Liver (tissue), 9 donors: ENCODE data around the gene PIAS1. TPM values are rescaled to one million over a fixed set of nuclear protein-coding genes. Genes with fewer than 3 reads are reported as not detected.
A peak's percentile ranks its signal among the peaks of the same experiment; 100 is the strongest.

Source experiments
- DNase-seq: peaks from one replicate; pipeline ENCODE4 v3.0.0-alpha.2; 2017; ENCODE audit warnings: low spot score
- H3K27ac ChIP-seq, 2 donors: one replicate each; pipeline ENCODE4 v1.7.0; 2013; ENCODE audit warnings: inconsistent platforms in 2 of 2, low read length in 2 of 2, control low read depth in 1 of 2, low read depth in 1 of 2, mild to moderate bottlenecking in 1 of 2
- H3K27me3 ChIP-seq, 4 donors: one replicate each; pipeline versions ENCODE4 v1.6.1 to v1.7.0; 2013; ENCODE audit warnings: low read length in 3 of 4, inconsistent platforms in 1 of 4, mild to moderate bottlenecking in 1 of 4, moderate library complexity in 1 of 4; ENCODE audit not compliant: control insufficient read depth in 4 of 4, insufficient read depth in 4 of 4
- H3K36me3 ChIP-seq, 4 donors: one replicate each; pipeline versions ENCODE4 v1.6.1 to v1.7.0; 2013; ENCODE audit warnings: low read length in 3 of 4, mild to moderate bottlenecking in 3 of 4, low read depth in 1 of 4, moderate library complexity in 1 of 4; ENCODE audit not compliant: control insufficient read depth in 4 of 4, insufficient read depth in 3 of 4
- H3K4me1 ChIP-seq, 4 donors: one replicate each; pipeline versions ENCODE4 v1.6.1 to v1.7.0; 2013; ENCODE audit warnings: low read length in 3 of 4, mild to moderate bottlenecking in 3 of 4, moderate library complexity in 1 of 4; ENCODE audit not compliant: control insufficient read depth in 4 of 4, insufficient read depth in 4 of 4
- H3K4me3 ChIP-seq, 3 donors: one replicate each; pipeline versions ENCODE4 v1.6.1 to v1.7.0; 2013; ENCODE audit warnings: low read length in 3 of 3, control low read depth in 1 of 3, low read depth in 1 of 3, mild to moderate bottlenecking in 1 of 3
- H3K9ac ChIP-seq, 2 donors: one replicate each; pipeline ENCODE4 v1.7.0; 2013; ENCODE audit warnings: low read length in 2 of 2, mild to moderate bottlenecking in 2 of 2, moderate library complexity in 2 of 2, control low read depth in 1 of 2, low read depth in 1 of 2
- H3K9me3 ChIP-seq, 4 donors: one replicate each; pipeline versions ENCODE4 v1.6.1 to v1.7.0; 2013; ENCODE audit warnings: low read length in 3 of 4; ENCODE audit not compliant: control insufficient read depth in 4 of 4
- ATF3 ChIP-seq: IDR thresholded peaks from 2 replicates; pipeline ENCODE4 v1.6.1; 2016; ENCODE audit warnings: antibody characterized with exemption
- FOXA1 ChIP-seq: IDR thresholded peaks from 2 replicates; pipeline ENCODE4 v1.6.1; 2016; ENCODE audit warnings: antibody characterized with exemption
- FOXA2 ChIP-seq: IDR thresholded peaks from 2 replicates; pipeline ENCODE4 v1.6.1; 2016; ENCODE audit warnings: antibody characterized with exemption
- HNF4G ChIP-seq: IDR thresholded peaks from 2 replicates; pipeline ENCODE4 v1.6.1; 2016; ENCODE audit warnings: antibody characterized with exemption
- JUND ChIP-seq, 2 donors: IDR thresholded peaks; 2 replicates each; pipeline ENCODE4 v1.6.1; 2016; ENCODE audit warnings: antibody characterized with exemption in 2 of 2
- NR2F2 ChIP-seq: IDR thresholded peaks from 2 replicates; pipeline ENCODE4 v1.6.1; 2016; ENCODE audit warnings: antibody characterized with exemption
- RAD21 ChIP-seq, 2 donors: IDR thresholded peaks; 2 replicates each; pipeline ENCODE4 v1.6.1; 2016; ENCODE audit warnings: antibody characterized with exemption in 2 of 2, mild to moderate bottlenecking in 2 of 2
- RXRA ChIP-seq, 2 donors: IDR thresholded peaks; 2 replicates each; pipeline ENCODE4 v1.6.1; 2017 to 2018; ENCODE audit warnings: antibody characterized with exemption in 2 of 2, mild to moderate bottlenecking in 1 of 2
- YY1 ChIP-seq: IDR thresholded peaks from 2 replicates; pipeline ENCODE4 v1.6.1; 2016; ENCODE audit warnings: antibody characterized with exemption, mild to moderate bottlenecking
- ZBTB33 ChIP-seq: IDR thresholded peaks from 2 replicates; pipeline ENCODE4 v1.6.1; 2016; ENCODE audit warnings: antibody characterized with exemption
- WGBS: extraction: QIAGEN DNeasy Blood & Tissue Kit; methylation state at CpG from one replicate; pipeline ENCODE4 v1.1.7; 2013; 5-methylcytosine and 5-hydroxymethylcytosine counted together
- polyA plus RNA-seq, 2 donors: library from polyadenylated mRNA; stranded (reverse) in 1 of 2; unstranded in 1 of 2; fragments of 200-250 nt in 1 of 2; fragments of >200 nt in 1 of 2; fragmentation: Nextera tagmentation in 1 of 2; extraction: Ambion mirVana in 1 of 2; gene quantifications; one replicate each; pipeline versions ENCODE4 v1.2.1 to v1.2.3, GENCODE V29; 2013 to 2015
- total RNA-seq, 2 donors: library from RNA; depleted of rRNA; stranded (reverse); fragments of >200 nt; gene quantifications; one replicate each; pipeline ENCODE4 v1.2.3, GENCODE V29; 2014
- TF ChIP-seq, protein P1 (sequence below): fragments of 150-350 bp; IDR thresholded peaks from 2 replicates; pipeline ENCODE4 v1.5.1; 2017; ENCODE audit warnings: improper control_type of control experiment, low read depth, low read length; ENCODE audit not compliant: missing input control
- TF ChIP-seq, protein P2 (sequence below): IDR thresholded peaks from 2 replicates; pipeline ENCODE4 v1.6.1; 2016; ENCODE audit warnings: antibody characterized with exemption, mild to moderate bottlenecking
- donor health status: healthy.
- donor health status: healthy.
- donor health status: healthy.
- donor health status: healthy.
- donor health status: healthy.

The PIAS1 gene
- total and polyA plus RNA-seq, 4 donors: 5.6 to 18.8 (median 13.2) TPM

- no peak overlapping the region for H3K4me3 ChIP-seq
- WGBS: 73% methylated on average over 2 of the region's 2 CpGs
Measured at GRCh38 chr15:68051109-68051508, 3.0 kb upstream of the PIAS1 start.

DNA sequence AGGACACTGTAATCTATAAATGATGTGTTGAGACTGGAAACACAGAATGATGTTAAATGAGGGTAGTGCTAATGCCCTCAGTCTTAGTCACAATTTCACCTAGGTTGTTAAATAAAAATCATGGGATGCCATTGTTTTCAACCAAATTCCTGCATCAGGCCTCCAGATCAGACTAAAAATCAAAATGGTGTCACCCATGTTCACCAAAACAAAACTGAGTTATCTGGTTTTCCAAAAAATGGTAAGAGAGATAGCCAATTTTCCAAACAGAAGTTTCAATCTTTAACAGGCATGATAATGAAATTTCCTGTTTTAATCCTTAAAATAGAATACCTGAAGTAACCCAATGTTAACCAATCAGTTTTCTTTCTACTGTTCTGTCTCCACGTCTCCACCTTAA is 2.2 kb upstream of the PIAS1 start:
- no peaks in the 10 kb centered on the region for H3K9me3 ChIP-seq
- H3K36me3 ChIP-seq: no peaks in the 10 kb centered on the region
- 93% methylated on average over 1 of the region's 1 CpG for WGBS
- no peak overlapping the region for H3K4me3 ChIP-seq
- no peak for DNase-seq
- peaks cover 3 to 23% (median 18%) of the 10 kb centered on the region in 4 donors for H3K4me1 ChIP-seq
- H3K27me3 ChIP-seq: no peaks in the 10 kb centered on the region
- no peak overlapping the region for H3K27ac ChIP-seq
- no peak overlapping the region for H3K9ac ChIP-seq
- TF ChIP-seq RAD21 (IDR thresholded peaks at IDR 0.05) (no peak), ATF3 (no peak), YY1 (no peak), NR2F2 (no peak), FOXA1 (no peak), FOXA2 (no peak), JUND (IDR thresholded peaks at IDR 0.05) (no peak)
- TF ChIP-seq, protein P1, sequence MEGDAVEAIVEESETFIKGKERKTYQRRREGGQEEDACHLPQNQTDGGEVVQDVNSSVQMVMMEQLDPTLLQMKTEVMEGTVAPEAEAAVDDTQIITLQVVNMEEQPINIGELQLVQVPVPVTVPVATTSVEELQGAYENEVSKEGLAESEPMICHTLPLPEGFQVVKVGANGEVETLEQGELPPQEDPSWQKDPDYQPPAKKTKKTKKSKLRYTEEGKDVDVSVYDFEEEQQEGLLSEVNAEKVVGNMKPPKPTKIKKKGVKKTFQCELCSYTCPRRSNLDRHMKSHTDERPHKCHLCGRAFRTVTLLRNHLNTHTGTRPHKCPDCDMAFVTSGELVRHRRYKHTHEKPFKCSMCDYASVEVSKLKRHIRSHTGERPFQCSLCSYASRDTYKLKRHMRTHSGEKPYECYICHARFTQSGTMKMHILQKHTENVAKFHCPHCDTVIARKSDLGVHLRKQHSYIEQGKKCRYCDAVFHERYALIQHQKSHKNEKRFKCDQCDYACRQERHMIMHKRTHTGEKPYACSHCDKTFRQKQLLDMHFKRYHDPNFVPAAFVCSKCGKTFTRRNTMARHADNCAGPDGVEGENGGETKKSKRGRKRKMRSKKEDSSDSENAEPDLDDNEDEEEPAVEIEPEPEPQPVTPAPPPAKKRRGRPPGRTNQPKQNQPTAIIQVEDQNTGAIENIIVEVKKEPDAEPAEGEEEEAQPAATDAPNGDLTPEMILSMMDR: no peak
- TF ChIP-seq, protein P2, sequence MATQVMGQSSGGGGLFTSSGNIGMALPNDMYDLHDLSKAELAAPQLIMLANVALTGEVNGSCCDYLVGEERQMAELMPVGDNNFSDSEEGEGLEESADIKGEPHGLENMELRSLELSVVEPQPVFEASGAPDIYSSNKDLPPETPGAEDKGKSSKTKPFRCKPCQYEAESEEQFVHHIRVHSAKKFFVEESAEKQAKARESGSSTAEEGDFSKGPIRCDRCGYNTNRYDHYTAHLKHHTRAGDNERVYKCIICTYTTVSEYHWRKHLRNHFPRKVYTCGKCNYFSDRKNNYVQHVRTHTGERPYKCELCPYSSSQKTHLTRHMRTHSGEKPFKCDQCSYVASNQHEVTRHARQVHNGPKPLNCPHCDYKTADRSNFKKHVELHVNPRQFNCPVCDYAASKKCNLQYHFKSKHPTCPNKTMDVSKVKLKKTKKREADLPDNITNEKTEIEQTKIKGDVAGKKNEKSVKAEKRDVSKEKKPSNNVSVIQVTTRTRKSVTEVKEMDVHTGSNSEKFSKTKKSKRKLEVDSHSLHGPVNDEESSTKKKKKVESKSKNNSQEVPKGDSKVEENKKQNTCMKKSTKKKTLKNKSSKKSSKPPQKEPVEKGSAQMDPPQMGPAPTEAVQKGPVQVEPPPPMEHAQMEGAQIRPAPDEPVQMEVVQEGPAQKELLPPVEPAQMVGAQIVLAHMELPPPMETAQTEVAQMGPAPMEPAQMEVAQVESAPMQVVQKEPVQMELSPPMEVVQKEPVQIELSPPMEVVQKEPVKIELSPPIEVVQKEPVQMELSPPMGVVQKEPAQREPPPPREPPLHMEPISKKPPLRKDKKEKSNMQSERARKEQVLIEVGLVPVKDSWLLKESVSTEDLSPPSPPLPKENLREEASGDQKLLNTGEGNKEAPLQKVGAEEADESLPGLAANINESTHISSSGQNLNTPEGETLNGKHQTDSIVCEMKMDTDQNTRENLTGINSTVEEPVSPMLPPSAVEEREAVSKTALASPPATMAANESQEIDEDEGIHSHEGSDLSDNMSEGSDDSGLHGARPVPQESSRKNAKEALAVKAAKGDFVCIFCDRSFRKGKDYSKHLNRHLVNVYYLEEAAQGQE: no peak

More at GRCh38 chr15:68051109-68051508, 3.0 kb upstream of the PIAS1 start:
- H3K4me1 ChIP-seq: peaks cover 3 to 17% (median 11%) of the 10 kb centered on the region in 4 donors
- no peaks in the 10 kb centered on the region for H3K9me3 ChIP-seq
- H3K36me3 ChIP-seq: no peaks in the 10 kb centered on the region
- no peak for DNase-seq
- TF ChIP-seq RAD21 (IDR thresholded peaks at IDR 0.05) (peak; percentile 53 to 73), RXRA (IDR thresholded peaks at IDR 0.05) (no peak), HNF4G (no peak), JUND (IDR thresholded peaks at IDR 0.05) (no peak), ZBTB33 (no peak)
- TF ChIP-seq, protein P1: peak; percentile 10
- TF ChIP-seq, protein P2: no peak
- no peak overlapping the region for H3K27ac ChIP-seq
- no peak overlapping the region for H3K9ac ChIP-seq
- H3K27me3 ChIP-seq: no peaks in the 10 kb centered on the region
